Measurements from ENCODE around the gene FERMT1. TPM values are rescaled to one million over a fixed set of nuclear protein-coding genes. Genes with fewer than 3 reads are reported as not detected.
"Not testable (repeated sequence)": the region's sequence is repeated elsewhere in the genome, so short reads cannot be mapped to it uniquely, and the experiment has no call there.

The FERMT1 gene
- polyA plus RNA-seq, 3 donors: 3.6 to 5.6 (median 5.2) TPM

DNA sequence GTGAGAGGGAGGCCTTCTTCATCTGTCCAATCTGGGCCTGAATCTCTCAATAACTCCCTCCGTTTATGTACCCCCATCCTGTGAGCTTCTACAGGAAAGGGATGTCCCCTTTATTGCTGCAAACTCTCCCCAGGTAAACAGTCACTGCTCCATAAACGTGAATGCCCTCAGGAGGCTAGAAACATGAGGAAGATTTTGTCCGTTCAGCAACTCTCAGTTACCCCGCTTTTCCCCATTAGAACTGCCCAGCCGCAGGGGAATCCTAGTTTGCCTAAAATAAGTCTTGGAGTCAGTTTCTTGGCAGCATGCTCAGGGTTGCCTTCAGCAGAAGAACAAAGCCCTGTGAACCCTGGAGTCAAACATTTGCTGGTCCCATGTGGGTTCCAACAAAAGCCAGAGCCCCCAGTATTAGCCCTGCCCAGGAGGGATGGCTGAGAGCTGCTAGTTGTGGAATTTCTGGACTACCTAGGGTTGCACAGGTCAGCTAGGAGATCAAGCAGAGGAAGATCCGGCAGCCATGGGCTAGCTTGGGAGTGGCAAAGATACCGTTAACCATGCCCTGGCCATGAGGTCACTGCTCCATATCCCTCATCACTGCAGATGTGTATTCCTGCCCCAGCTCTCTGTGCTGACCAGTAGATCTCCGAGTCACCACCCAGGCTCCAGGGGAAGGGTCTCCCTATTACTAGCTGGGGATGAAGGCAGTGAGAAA, 69.6 kb downstream of the FERMT1 start:
- DNase-seq (ENCODE audit: extremely low read depth in 1 of 11, low read depth in 9 of 11, low spot score in 4 of 11): no peak

DNA sequence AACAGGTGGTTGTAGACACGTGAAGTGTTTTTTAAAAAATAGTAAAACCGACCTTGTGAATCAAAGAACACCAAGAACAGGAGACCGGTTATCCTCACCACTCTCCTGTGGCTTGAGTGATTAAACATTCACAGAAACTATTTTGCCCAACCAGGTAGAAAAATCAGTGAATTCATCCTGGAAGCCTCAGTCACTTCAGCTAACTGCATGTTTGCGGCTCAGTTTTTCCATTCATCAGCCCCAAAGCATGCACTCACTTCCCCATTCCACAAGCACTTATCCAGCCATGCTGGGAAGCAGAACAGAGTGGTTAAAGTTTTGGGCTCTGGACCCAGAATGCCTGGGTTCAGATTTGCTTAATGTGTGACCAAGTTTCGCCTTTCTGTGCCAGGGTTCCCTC, 71.3 kb downstream of the FERMT1 start:
- no peak for DNase-seq (ENCODE audit: extremely low read depth in 1 of 11, low read depth in 9 of 11, low spot score in 4 of 11)

- no peak for DNase-seq (ENCODE audit: extremely low read depth in 1 of 11, low read depth in 9 of 11, low spot score in 4 of 11)
Observed at GRCh38 chr20:6048391-6048790, 74.4 kb downstream of the FERMT1 start.

GRCh38 chr20:6046432-6046831, 76.4 kb downstream of the FERMT1 start:
- no peak for DNase-seq (ENCODE audit: extremely low read depth in 1 of 11, low read depth in 9 of 11, low spot score in 4 of 11)

GRCh38 chr20:6045566-6045965, 77.3 kb downstream of the FERMT1 start:
- DNase-seq (ENCODE audit: extremely low read depth in 1 of 11, low read depth in 9 of 11, low spot score in 4 of 11): no peak

- no peak for DNase-seq (ENCODE audit: extremely low read depth in 1 of 11, low read depth in 9 of 11, low spot score in 4 of 11)
Observed at GRCh38 chr20:6044115-6044514, 78.7 kb downstream of the FERMT1 start.

GRCh38 chr20:6041808-6042265, 81.0 kb downstream of the FERMT1 start:
- no peak for DNase-seq (ENCODE audit: extremely low read depth in 1 of 11, low read depth in 9 of 11, low spot score in 4 of 11)

- no peak for DNase-seq (ENCODE audit: extremely low read depth in 1 of 11, low read depth in 9 of 11, low spot score in 4 of 11)
Observed at GRCh38 chr20:6040958-6041807, 81.6 kb downstream of the FERMT1 start.

- DNase-seq (ENCODE audit: extremely low read depth in 1 of 11, low read depth in 9 of 11, low spot score in 4 of 11): no peak
Observed at GRCh38 chr20:6040540-6040939, 82.3 kb downstream of the FERMT1 start.

DNA sequence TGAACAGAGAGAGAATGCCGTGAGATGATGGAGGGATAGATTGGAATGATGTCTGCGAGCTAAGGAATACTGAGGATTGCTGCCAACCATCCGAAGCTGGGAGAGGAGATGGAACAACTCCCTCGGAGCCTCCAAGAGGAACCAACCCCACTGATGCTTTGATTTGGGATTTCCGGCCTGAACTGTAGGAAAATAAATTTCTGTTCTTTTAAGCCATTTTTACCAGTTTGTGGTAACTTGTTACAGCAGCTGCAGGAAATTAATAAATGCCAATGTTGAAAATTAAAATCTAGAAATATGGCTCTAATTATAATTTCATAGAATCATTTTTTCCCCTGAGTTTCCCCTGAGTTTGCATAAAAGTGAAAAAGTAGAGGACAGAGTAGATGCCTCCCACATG, 83.1 kb downstream of the FERMT1 start:
- DNase-seq (ENCODE audit: extremely low read depth in 1 of 11, low read depth in 9 of 11, low spot score in 4 of 11): no peak

- no peak for DNase-seq (ENCODE audit: extremely low read depth in 1 of 11, low read depth in 9 of 11, low spot score in 4 of 11)
Observed at GRCh38 chr20:6038256-6038655, 84.6 kb downstream of the FERMT1 start.

GRCh38 chr20:6037082-6037481, 85.7 kb downstream of the FERMT1 start:
- DNase-seq (ENCODE audit: extremely low read depth in 1 of 11, low read depth in 9 of 11, low spot score in 4 of 11): no peak

DNA sequence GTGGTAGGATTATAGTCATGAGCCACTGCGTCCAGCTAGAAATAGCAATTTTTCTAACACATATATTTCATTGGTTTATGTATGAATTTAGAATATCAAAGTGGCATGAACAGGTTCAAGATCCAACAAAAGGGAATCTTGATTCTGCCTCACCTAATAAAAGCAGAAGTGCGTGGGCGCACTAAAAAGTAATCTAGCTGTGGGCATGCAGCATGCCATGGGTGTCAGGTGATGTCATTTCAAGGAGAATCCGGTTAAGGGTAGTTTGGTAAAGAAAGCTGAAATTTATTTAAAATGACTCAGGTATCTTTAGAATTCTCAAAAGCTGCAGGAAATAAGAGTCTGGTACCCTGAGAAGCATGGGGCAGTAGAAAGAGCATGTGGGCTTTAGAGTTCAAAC, 86.6 kb downstream of the FERMT1 start:
- no peak for DNase-seq (ENCODE audit: extremely low read depth in 1 of 11, low read depth in 9 of 11, low spot score in 4 of 11)

DNA sequence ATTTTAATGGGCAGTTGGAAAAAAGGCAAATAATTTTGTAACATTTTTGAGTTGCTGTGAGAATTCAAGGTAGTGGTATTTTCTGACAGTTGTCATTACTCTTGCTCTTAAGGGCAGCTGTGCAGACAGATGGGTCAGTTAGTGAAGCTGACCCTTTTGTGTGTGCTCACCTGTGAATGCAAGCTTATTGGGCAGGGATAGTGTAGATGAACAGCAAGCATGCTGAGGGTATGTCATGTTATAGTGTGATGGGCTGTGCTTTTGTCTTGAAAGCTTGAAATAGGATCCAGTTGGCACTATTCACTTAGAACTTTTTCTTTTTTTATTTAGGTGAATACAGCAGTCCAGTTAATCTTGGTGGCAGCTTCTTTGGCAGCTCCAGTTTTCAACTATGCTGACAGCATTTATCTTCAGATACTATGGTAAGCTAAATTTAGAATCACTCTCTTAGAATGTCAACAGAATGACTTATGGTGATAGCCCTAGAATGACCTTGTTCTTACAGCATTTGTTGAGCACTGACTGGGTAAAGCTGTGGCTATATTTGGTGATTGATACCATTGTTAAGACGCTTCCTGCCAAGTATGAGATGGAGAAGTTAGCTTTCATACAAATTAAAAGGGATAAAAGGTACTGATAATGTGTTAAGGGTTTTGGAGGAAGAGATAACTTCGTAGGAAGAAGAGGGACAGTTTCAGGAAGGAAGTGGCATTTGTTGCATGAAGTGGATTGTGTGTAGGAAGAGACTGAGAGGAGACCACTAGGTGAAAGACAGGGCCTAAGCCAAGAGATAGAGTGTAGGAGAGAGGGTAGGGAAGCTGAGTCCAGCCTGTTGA, 88.5 kb downstream of the FERMT1 start:
- DNase-seq (ENCODE audit: extremely low read depth in 1 of 11, low read depth in 9 of 11, low spot score in 4 of 11): no peak

DNA sequence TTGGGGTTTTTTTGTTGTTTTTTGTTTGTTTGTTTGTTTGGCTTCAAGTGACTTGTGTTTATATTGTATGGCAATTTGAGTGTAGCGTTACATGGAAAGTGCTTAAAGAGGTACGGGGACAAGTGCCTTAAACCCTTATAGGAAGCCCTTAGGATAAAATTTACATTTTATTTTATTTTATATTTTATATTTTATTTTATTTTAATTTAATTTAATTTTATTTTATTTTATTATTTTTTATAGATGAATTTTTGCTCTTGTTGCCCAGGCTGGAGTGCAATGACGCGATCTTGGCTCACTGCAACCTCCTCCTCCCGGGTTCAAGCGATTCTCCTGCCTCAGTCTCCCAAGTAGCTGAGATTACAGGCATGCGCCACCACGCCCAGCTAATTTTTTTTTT, 89.9 kb downstream of the FERMT1 start:
- not testable (repeated sequence) for DNase-seq (ENCODE audit: extremely low read depth in 1 of 11, low read depth in 9 of 11, low spot score in 4 of 11)

DNA sequence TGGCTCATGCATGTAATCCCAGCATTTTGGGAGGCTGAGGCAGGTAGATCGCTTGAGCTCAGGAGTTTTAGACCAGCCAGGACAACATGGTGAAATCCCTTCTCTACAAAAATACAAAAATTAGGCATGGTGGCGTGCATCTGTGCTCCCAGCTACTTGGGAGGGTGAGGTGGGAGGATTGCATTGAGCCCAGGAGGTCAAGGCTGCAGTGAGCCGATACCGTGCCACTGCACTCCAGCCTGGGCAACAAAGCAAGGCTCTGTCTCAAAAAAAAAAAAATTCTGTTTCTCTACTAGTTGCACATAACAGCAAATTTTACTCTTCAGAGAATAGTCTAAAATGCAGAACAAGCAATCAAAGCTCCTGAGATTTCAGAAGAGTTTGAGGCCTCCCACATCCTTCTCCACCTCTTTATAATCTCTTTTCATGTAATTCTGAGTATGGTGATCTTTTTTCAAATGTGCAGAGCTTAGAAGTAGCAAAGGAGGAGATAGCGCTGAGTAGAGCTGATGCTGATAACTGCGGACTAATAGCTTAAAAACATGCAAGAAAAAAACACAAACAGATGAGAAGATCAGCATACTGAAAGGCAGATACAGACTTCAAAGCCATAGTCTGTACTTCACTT, 92.3 kb downstream of the FERMT1 start:
- no peak for DNase-seq (ENCODE audit: extremely low read depth in 1 of 11, low read depth in 9 of 11, low spot score in 4 of 11)

DNA sequence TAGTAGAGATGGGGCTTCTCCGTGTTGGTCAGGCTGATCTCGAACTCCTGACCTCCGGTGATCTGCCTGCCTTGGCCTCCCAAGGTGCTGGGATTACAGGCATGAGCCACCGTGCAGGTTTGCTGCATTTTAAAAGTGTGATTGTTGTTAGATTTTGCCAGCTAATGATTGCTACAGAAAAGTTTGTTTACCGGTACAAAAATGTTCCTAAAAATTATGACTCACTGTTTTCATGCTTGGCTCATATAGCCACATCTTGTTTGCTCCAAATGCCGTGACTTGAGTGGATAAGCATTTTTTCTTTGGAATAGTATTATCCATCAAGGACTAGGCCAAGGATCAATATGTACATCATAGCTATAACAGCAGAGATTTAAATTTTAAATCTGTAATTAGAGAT, 93.3 kb downstream of the FERMT1 start:
- DNase-seq (ENCODE audit: extremely low read depth in 1 of 11, low read depth in 9 of 11, low spot score in 4 of 11): no peak

- no peak for DNase-seq (ENCODE audit: extremely low read depth in 1 of 11, low read depth in 9 of 11, low spot score in 4 of 11)
Observed at GRCh38 chr20:6028818-6029217, 94.0 kb downstream of the FERMT1 start.

- no peak for DNase-seq (ENCODE audit: extremely low read depth in 1 of 11, low read depth in 9 of 11, low spot score in 4 of 11)
Observed at GRCh38 chr20:6026051-6026450, 96.8 kb downstream of the FERMT1 start.
